GM12865 (cell line): ENCODE data around the gene ASPSCR1.

Source experiments
- DNase-seq: peaks from one replicate; pipeline ENCODE4 v3.0.0; 2010; ENCODE audit warnings: low read depth
- H3K4me3 ChIP-seq: 2 replicates; pipeline ENCODE4 v1.5.1; 2011; ENCODE audit warnings: mild to moderate bottlenecking, low read depth, low read length, control low read depth
- CTCF ChIP-seq: IDR thresholded peaks from 2 replicates; pipeline ENCODE4 v1.5.1; 2011; ENCODE audit warnings: low read length, control low read depth, low read depth, inconsistent platforms; ENCODE audit not compliant: insufficient read depth; ENCODE audit errors: missing control alignments

ASPSCR1 gene

GRCh38 chr17:81977211-81977808 is at the start of gene ASPSCR1:
TSS of gene ASPSCR1 (plus strand) at chr17:81977629. CDS start at chr17:81977647, 18 bp downstream.
- peak within 1 kb of the TSS; percentile 84 for H3K4me3 ChIP-seq
- no peak for TF ChIP-seq CTCF
- peak; percentile 97 for DNase-seq

GRCh38 chr17:81927653-81928543 is 49.5 kb upstream of the ASPSCR1 start, which contains the start of gene MAFG:
TSS of gene MAFG (minus strand) at chr17:81927735. CDS start at chr17:81923185, 4,550 bp downstream.
- DNase-seq: peak; percentile 96
- H3K4me3 ChIP-seq: peak within 1 kb of the TSS; percentile 90
- TF ChIP-seq CTCF: peak; percentile 30

- H3K4me3 ChIP-seq: peak overlapping the region; percentile 62
- no peak for TF ChIP-seq CTCF
- no peak for DNase-seq
Measured at GRCh38 chr17:81928544-81929252, 48.7 kb upstream of the ASPSCR1 start.

GRCh38 chr17:81929253-81930141 is 47.9 kb upstream of the ASPSCR1 start:
- no peak for DNase-seq
- TF ChIP-seq CTCF: no peak
- H3K4me3 ChIP-seq: no peak overlapping the region

GRCh38 chr17:81930142-81931125 is 47.0 kb upstream of the ASPSCR1 start:
- no peak for TF ChIP-seq CTCF
- DNase-seq: peak; percentile 61

More at GRCh38 chr17:81930142-81931125, 47.0 kb upstream of the ASPSCR1 start:
- no peak overlapping the region for H3K4me3 ChIP-seq
